SU-DHL-6 (cell line): ENCODE results near the gene PPP1R14B.

Experiments used
- H2AFZ ChIP-seq: fragments of 200-600 bp; sonication (generic); 2 replicates; pipeline ENCODE4 v1.6.1; 2014; ENCODE audit warnings: low read depth, mild to moderate bottlenecking, moderate library complexity, mixed read lengths, antibody characterized with exemption, low read length; ENCODE audit not compliant: severe bottlenecking
- H3F3A ChIP-seq: fragments of 200-600 bp; shearing (Covaris generic); 2 replicates; pipeline ENCODE4 v1.6.0; 2016; ENCODE audit warnings: antibody characterized with exemption, mild to moderate bottlenecking; ENCODE audit not compliant: insufficient read depth
- H3K27ac ChIP-seq: fragments of 200-600 bp; sonication (generic); 2 replicates; pipeline ENCODE4 v1.5.1; 2016; ENCODE audit warnings: low read depth, mild to moderate bottlenecking, low read length, moderate library complexity, mixed read lengths
- H3K27me3 ChIP-seq: fragments of 200-600 bp; sonication (generic), shearing (Covaris generic); 2 replicates; pipeline ENCODE4 v1.6.0; 2014; ENCODE audit warnings: mild to moderate bottlenecking, low read length
- H3K36me3 ChIP-seq: fragments of 200-600 bp; sonication (generic); 2 replicates; pipeline ENCODE4 v1.6.1; 2014; ENCODE audit warnings: mild to moderate bottlenecking, low read length, mixed read lengths
- H3K4me2 ChIP-seq: fragments of 300-600, 200-600 bp; shearing (Covaris generic), sonication (generic); 2 replicates; pipeline ENCODE4 v1.6.0; 2014; ENCODE audit warnings: low read length, low read depth, mild to moderate bottlenecking; ENCODE audit not compliant: poor library complexity, severe bottlenecking
- H3K4me3 ChIP-seq: fragments of 200-600 bp; sonication (generic); 2 replicates; pipeline ENCODE4 v1.5.1; 2014; ENCODE audit warnings: antibody characterized with exemption, low read length, mild to moderate bottlenecking, mixed read lengths; ENCODE audit not compliant: insufficient read depth, poor library complexity, severe bottlenecking
- H3K79me2 ChIP-seq: fragments of 200-600 bp; sonication (generic); 2 replicates; pipeline ENCODE4 v1.6.1; 2014; ENCODE audit warnings: mild to moderate bottlenecking, low read length, moderate library complexity; ENCODE audit not compliant: insufficient read depth
- H3K9ac ChIP-seq: fragments of 200-600 bp; sonication (generic); 2 replicates; pipeline ENCODE4 v1.7.0; 2014; ENCODE audit warnings: mild to moderate bottlenecking, low read length
- H3K9me2 ChIP-seq: fragments of 200-600 bp; sonication (generic); replicated peaks from 2 replicates; pipeline ENCODE4 v1.6.1; 2014; ENCODE audit warnings: low read length; ENCODE audit not compliant: insufficient read depth
- H3K9me3 ChIP-seq: fragments of 200-600 bp; sonication (generic); 2 replicates; pipeline ENCODE4 v1.6.1; 2014; ENCODE audit warnings: low read length, mixed read lengths; ENCODE audit not compliant: insufficient read depth
- H4K20me1 ChIP-seq: fragments of 200-600 bp; sonication (generic); 2 replicates; pipeline ENCODE4 v1.6.1; 2014; ENCODE audit warnings: low read depth, mild to moderate bottlenecking, antibody characterized with exemption, low read length, moderate library complexity, mixed read lengths
- EZH2phosphoT487 ChIP-seq: fragments of 200-600 bp; sonication (generic), shearing (Covaris generic); conservative IDR thresholded peaks from 2 replicates; pipeline ENCODE4 v1.6.1; 2018; ENCODE audit warnings: mild to moderate bottlenecking, antibody characterized with exemption, low read length, moderate library complexity, mixed read lengths
- TF ChIP-seq, protein P1 (sequence below): fragments of 200-600 bp; sonication (generic); IDR thresholded peaks from one replicate; pipeline ENCODE4 v1.5.1; 2017; ENCODE audit warnings: antibody characterized with exemption, mild to moderate bottlenecking, low read length, moderate library complexity; ENCODE audit not compliant: insufficient read depth, poor library complexity, severe bottlenecking

Gene PPP1R14B

DNA sequence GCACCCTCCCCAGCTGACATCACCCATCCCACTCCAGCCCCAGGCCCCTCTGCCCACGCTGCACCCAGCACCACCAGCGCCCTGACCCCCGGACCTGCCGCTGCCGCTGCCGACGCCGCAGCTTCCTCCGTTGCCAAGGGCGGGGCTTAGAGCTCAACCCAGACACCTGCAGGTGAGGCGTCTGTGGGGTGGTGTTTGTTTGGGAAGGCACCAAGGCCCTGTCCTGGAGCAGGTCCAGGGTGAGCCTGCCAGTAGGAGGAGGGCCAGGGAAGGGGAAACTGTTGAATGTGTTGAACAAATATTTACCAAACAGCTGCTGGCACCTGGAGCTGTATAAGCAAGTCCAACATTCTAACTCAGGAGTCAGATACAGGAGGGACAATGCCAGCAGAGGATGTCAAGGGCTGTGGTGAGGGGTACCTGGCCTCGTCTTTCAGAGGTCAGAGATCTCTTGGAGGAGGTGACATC is 9.2 kb downstream of the PPP1R14B start:
- no peak overlapping the region for H3K9ac ChIP-seq
- no peak overlapping the region for H2AFZ ChIP-seq
- TF ChIP-seq EZH2phosphoT487, result no peak
- TF ChIP-seq, protein P1, sequence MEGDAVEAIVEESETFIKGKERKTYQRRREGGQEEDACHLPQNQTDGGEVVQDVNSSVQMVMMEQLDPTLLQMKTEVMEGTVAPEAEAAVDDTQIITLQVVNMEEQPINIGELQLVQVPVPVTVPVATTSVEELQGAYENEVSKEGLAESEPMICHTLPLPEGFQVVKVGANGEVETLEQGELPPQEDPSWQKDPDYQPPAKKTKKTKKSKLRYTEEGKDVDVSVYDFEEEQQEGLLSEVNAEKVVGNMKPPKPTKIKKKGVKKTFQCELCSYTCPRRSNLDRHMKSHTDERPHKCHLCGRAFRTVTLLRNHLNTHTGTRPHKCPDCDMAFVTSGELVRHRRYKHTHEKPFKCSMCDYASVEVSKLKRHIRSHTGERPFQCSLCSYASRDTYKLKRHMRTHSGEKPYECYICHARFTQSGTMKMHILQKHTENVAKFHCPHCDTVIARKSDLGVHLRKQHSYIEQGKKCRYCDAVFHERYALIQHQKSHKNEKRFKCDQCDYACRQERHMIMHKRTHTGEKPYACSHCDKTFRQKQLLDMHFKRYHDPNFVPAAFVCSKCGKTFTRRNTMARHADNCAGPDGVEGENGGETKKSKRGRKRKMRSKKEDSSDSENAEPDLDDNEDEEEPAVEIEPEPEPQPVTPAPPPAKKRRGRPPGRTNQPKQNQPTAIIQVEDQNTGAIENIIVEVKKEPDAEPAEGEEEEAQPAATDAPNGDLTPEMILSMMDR, result no peak
- H3K27me3 ChIP-seq, result no peaks in the 10 kb centered on the region
- H4K20me1 ChIP-seq, result no peaks in the 10 kb centered on the region
- no peak overlapping the region for H3K4me2 ChIP-seq
- peaks cover 13% of the 10 kb centered on the region; the same call in 1 of the 2 replicates for H3K79me2 ChIP-seq
- H3K4me3 ChIP-seq, result no peak overlapping the region
- H3K9me3 ChIP-seq, result no peaks in the 10 kb centered on the region
- H3K27ac ChIP-seq, result no peak overlapping the region
- no peaks in the 10 kb centered on the region for H3K9me2 ChIP-seq
- peaks cover 37% of the 10 kb centered on the region for H3F3A ChIP-seq
- no peaks in the 10 kb centered on the region for H3K36me3 ChIP-seq

DNA sequence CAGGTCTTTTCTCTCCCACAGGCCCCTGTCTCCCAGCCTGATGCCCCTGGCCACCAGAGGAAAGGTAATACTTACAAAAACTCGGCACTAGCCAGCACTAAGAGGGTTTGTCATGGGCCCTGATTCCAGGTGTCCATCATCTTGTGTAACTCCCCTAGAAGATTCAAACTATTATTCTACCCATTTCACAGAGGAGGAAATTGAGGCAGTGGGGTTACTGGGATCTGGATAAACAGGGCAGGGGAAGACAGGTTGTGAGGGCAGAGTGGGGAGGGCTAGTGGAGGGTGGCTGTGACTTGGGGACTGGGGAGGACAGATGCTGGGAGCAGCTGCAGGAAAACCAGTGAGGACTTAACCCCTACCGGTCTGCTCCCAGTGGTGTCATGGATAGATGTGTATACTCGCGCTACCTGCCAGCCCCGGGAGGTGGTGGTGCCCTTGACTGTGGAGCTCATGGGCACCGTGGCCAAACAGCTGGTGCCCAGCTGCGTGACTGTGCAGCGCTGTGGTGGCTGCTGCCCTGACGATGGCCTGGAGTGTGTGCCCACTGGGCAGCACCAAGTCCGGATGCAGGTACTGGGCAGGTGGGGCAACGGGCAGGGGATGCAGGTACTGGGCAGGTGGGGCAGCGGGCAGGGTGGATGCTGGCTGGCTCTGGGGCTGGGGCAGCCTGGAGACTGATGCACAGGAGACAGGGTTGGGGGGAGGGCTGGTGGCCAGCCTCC is 11.1 kb downstream of the PPP1R14B start:
- Histone ChIP-seq H3K4me3 (peak overlapping the region; percentile 72), H3K4me2 (peak overlapping the region; percentile 81), H3K27me3 (no peaks in the 10 kb centered on the region), H3K79me2 (peaks cover 7% of the 10 kb centered on the region; the same call in 1 of the 2 replicates), H3K9me2 (no peaks in the 10 kb centered on the region), H2AFZ (no peak overlapping the region), H3K36me3 (no peaks in the 10 kb centered on the region), H3K9ac (peak overlapping the region; percentile 73), H3F3A (peaks cover 37% of the 10 kb centered on the region), H4K20me1 (no peaks in the 10 kb centered on the region), H3K9me3 (no peaks in the 10 kb centered on the region), H3K27ac (peak overlapping the region; percentile 62)
- TF ChIP-seq EZH2phosphoT487, result no peak
- TF ChIP-seq, protein P1, result no peak

DNA sequence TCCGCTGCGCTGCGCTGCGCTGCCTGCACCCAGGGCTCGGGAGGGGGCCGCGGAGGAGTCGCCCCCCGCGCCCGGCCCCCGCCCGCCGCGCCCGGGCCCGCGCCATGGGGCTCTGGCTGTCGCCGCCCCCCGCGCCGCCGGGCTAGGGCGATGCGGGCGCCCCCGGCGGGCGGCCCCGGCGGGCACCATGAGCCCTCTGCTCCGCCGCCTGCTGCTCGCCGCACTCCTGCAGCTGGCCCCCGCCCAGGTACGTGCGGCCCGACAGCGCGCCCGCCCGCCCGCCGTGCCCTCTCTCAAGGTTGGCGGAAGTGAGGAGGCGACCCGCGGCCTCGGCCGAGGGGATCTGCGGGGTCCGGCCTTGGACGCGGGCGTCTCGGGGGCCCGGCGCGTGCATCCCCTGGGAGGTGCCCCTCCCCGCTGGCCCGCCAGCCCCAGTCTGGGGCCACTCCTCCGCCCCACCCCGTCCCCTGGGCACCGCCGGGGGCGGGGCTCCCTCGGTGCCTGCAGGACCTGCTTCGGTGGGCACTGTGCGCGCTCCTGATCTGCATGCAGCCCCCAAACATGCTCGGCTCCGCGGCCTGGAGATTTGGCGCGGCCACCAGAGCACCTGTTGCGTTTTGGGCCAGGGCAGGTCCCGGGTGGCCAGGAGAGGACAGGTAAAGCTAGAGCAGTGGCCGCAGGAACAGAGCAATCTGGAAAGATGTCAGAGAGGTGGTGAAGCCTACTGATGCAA is 11.9 kb downstream of the PPP1R14B start:
- H4K20me1 ChIP-seq, result no peaks in the 10 kb centered on the region
- peaks cover 7% of the 10 kb centered on the region; the same call in 1 of the 2 replicates for H3K79me2 ChIP-seq
- H3K27me3 ChIP-seq, result no peaks in the 10 kb centered on the region
- H2AFZ ChIP-seq, result no peak overlapping the region
- no peaks in the 10 kb centered on the region for H3K9me3 ChIP-seq
- TF ChIP-seq EZH2phosphoT487, result no peak
- TF ChIP-seq, protein P1, result no peak
- H3K27ac ChIP-seq, result peak overlapping the region; percentile 62
- H3K36me3 ChIP-seq, result no peaks in the 10 kb centered on the region
- H3K9me2 ChIP-seq, result no peaks in the 10 kb centered on the region
- H3F3A ChIP-seq, result peaks cover 31% of the 10 kb centered on the region
- H3K4me3 ChIP-seq, result peak overlapping the region; percentile 72
- peak overlapping the region; percentile 81 for H3K4me2 ChIP-seq
- peak overlapping the region; percentile 73 for H3K9ac ChIP-seq
